Measurements from ENCODE around the gene CLN3.
"Not testable (repeated sequence)": the region's sequence is repeated elsewhere in the genome, so short reads cannot be mapped to it uniquely, and the experiment has no call there.

- TF ChIP-seq POLR2A (IDR thresholded peaks at IDR 0.05); CTCF (IDR thresholded peaks at IDR 0.05); POLR2AphosphoS5 (IDR thresholded peaks at IDR 0.05); EP300 (IDR thresholded peaks at IDR 0.05; ENCODE audit: low read depth): not testable (repeated sequence)
Observed at GRCh38 chr16:28527100-28527785, 35.4 kb upstream of the CLN3 start.
